HFFc6 (cell line): ENCODE data around the gene ZNF385D. TPM values are rescaled to one million over a fixed set of nuclear protein-coding genes. Genes with fewer than 3 reads are reported as not detected.

Experiments
- DNase-seq: peaks from one replicate; pipeline ENCODE4 v3.0.0-alpha.2; 2018
- H3K27ac Mint-ChIP-seq: 2 replicates; pipeline ENCODE4 v1.8.0; 2020; ENCODE audit warnings: mild to moderate bottlenecking, mixed read lengths
- H3K27me3 Mint-ChIP-seq: 2 replicates; pipeline ENCODE4 v1.8.0; 2021; ENCODE audit warnings: mild to moderate bottlenecking, moderate library complexity, mixed read lengths; ENCODE audit not compliant: insufficient read depth
- H3K36me3 Mint-ChIP-seq: 2 replicates; pipeline ENCODE4 v1.8.0; 2021; ENCODE audit warnings: low read depth, mixed read lengths
- H3K4me1 Mint-ChIP-seq: 2 replicates; pipeline ENCODE4 v1.8.0; 2020; ENCODE audit warnings: low read depth, mixed read lengths
- H3K4me3 Mint-ChIP-seq: 2 replicates; pipeline ENCODE4 v1.8.0; 2020; ENCODE audit warnings: mild to moderate bottlenecking, moderate library complexity, mixed read lengths
- H3K9me3 Mint-ChIP-seq: 2 replicates; pipeline ENCODE4 v1.8.0; 2020; ENCODE audit warnings: mild to moderate bottlenecking, mixed read lengths
- total RNA-seq, 6 experiments: library from RNA; stranded (reverse); fragmentation: NEBNext Ultra II Directional; extraction: Animal tissue kit (Norgen Biotek cat#: 25700); gene quantifications; 2 replicates in 1 of 6; 3 replicates in 5 of 6; pipeline ENCODE4 v1.2.3, GENCODE V29; 2021
- TF ChIP-seq, protein P1 (sequence below): fragments of 200-600 bp; sonication (generic); IDR thresholded peaks from 2 replicates; pipeline ENCODE4 v1.5.0; 2021; ENCODE audit warnings: antibody characterized with exemption, mild to moderate bottlenecking

Gene ZNF385D
- total RNA-seq, 6 experiments from 2014 or later, result 3.0 to 4.8 (median 4.1) TPM

DNA sequence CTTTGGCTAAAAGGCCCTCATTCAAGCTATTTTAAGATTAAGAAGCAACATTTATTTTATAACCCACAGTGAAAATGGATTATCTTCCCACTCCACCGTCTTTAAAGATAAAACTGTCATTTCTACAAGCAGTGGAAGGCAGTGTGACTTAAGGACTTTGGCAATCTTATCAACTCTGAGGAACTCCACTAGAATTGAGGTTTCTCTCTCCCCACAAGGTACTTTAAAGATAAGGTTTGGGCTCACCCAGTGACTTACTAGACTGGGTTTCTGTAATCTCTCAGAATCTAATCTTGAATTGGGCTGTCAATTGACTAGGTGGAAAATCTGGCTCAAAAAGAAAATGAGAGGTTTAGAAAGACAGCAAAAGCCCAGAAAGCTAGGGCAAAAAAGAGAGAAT is 21.7 kb downstream of the ZNF385D start:
- no peak overlapping the region for H3K4me3 Mint-ChIP-seq
- TF ChIP-seq, protein P1, sequence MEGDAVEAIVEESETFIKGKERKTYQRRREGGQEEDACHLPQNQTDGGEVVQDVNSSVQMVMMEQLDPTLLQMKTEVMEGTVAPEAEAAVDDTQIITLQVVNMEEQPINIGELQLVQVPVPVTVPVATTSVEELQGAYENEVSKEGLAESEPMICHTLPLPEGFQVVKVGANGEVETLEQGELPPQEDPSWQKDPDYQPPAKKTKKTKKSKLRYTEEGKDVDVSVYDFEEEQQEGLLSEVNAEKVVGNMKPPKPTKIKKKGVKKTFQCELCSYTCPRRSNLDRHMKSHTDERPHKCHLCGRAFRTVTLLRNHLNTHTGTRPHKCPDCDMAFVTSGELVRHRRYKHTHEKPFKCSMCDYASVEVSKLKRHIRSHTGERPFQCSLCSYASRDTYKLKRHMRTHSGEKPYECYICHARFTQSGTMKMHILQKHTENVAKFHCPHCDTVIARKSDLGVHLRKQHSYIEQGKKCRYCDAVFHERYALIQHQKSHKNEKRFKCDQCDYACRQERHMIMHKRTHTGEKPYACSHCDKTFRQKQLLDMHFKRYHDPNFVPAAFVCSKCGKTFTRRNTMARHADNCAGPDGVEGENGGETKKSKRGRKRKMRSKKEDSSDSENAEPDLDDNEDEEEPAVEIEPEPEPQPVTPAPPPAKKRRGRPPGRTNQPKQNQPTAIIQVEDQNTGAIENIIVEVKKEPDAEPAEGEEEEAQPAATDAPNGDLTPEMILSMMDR, result no peak
- peaks cover 4% of the 10 kb centered on the region; the same call in 1 of the 2 replicates for H3K36me3 Mint-ChIP-seq
- peaks cover 23% of the 10 kb centered on the region for H3K4me1 Mint-ChIP-seq
- peaks cover 7% of the 10 kb centered on the region; the same call in 1 of the 2 replicates for H3K9me3 Mint-ChIP-seq
- no peak for DNase-seq
- peak overlapping the region; percentile 79 for H3K27ac Mint-ChIP-seq
- H3K27me3 Mint-ChIP-seq, result peaks cover 6% of the 10 kb centered on the region; the same call in 1 of the 2 replicates

- Mint-ChIP-seq H3K4me3 (no peak overlapping the region), H3K36me3 (peaks cover 4% of the 10 kb centered on the region; the same call in 1 of the 2 replicates), H3K27me3 (peaks cover 3% of the 10 kb centered on the region; the same call in 1 of the 2 replicates), H3K4me1 (peaks cover 15% of the 10 kb centered on the region), H3K9me3 (peaks cover 7% of the 10 kb centered on the region; the same call in 1 of the 2 replicates), H3K27ac (no peak overlapping the region)
- no peak for DNase-seq
- TF ChIP-seq, protein P1, result no peak
Observed at GRCh38 chr3:21722768-21723167, 28.2 kb downstream of the ZNF385D start.

DNA sequence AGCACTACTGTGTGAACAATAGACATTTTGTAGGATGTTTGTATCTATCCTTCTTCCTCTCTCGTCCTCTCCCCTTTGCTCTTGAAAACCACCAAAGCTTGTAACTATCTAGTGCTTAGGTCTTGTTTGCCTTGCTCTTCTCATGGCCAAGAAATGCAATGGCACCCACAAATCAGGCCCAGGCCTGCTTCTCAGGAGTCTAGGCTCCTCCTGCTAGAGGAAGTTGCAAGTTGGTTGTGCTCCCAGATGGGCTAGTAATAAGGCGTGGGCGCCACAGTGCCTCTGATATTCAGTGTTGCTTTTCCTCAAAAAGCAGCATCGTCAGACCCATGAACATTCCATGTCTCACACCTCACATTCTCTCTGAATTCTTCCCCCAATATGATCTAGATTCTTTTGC is 28.7 kb downstream of the ZNF385D start:
- peaks cover 1% of the 10 kb centered on the region; the same call in 1 of the 2 replicates for H3K36me3 Mint-ChIP-seq
- DNase-seq, result no peak

DNA sequence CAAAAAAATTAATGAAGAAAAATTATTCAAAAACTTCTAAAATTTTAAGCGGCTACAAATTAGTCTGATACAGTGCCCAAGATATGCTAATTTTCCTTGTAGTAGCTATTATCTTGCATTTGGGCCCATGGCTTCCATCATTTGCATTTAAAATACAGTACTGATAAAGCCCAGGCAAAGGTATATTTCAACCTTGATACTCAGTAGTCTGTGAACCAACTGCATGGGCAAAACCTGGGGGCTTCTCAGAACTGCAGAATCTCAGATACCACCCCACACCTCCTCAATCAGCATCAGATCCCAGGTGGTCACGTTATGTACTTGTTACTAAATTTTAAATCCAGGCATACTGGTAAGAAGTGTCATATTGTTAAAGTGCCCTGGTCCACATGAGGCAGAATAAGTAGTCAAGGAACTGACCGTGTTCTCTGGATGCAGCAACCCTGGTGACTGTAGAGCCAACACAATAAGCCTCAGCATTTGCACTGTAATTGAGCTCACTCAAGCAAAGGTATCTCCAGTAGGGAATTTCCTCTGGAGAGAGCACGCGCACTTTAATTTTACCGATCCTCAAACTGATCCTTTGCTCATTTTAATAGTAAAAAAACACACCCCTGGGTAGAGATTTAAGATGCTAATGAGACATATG is 31.9 kb downstream of the ZNF385D start:
- no peak for DNase-seq
- no peaks in the 10 kb centered on the region; the same call in 1 of the 2 replicates for H3K36me3 Mint-ChIP-seq
- no peak overlapping the region for H3K27ac Mint-ChIP-seq

More for the DNA sequence above, 28.7 kb downstream of the ZNF385D start:
- Mint-ChIP-seq H3K4me3 (no peak overlapping the region), H3K27me3 (peaks cover 3% of the 10 kb centered on the region; the same call in 1 of the 2 replicates), H3K9me3 (peaks cover 7% of the 10 kb centered on the region; the same call in 1 of the 2 replicates), H3K4me1 (peaks cover 20% of the 10 kb centered on the region), H3K27ac (no peak overlapping the region)
- TF ChIP-seq, protein P1, result no peak

GRCh38 chr3:21718161-21718765 is 32.7 kb downstream of the ZNF385D start:
- TF ChIP-seq, protein P1, result no peak
- Mint-ChIP-seq H3K27me3 (no peaks in the 10 kb centered on the region; the same call in 1 of the 2 replicates), H3K4me3 (peak overlapping the region; percentile 48; the same call in 1 of the 2 replicates), H3K27ac (peak overlapping the region; percentile 79), H3K9me3 (no peaks in the 10 kb centered on the region; the same call in 1 of the 2 replicates), H3K36me3 (no peaks in the 10 kb centered on the region; the same call in 1 of the 2 replicates), H3K4me1 (peaks cover 23% of the 10 kb centered on the region)
- peak; percentile 96 for DNase-seq

More for the DNA sequence above, 31.9 kb downstream of the ZNF385D start:
- TF ChIP-seq, protein P1, result no peak
- Mint-ChIP-seq H3K9me3 (no peaks in the 10 kb centered on the region; the same call in 1 of the 2 replicates), H3K27me3 (no peaks in the 10 kb centered on the region; the same call in 1 of the 2 replicates), H3K4me3 (no peak overlapping the region), H3K4me1 (peaks cover 23% of the 10 kb centered on the region)
